GM19351 (cell line): ENCODE data around the gene MAML3.

Experiments
- ATAC-seq: cut with Tn5 transposase; IDR thresholded peaks from one replicate; pipeline ENCODE4 v1.9.1; 2021; ENCODE audit warnings: mild to moderate bottlenecking, moderate library complexity; ENCODE audit not compliant: unreplicated experiment

Gene MAML3

DNA sequence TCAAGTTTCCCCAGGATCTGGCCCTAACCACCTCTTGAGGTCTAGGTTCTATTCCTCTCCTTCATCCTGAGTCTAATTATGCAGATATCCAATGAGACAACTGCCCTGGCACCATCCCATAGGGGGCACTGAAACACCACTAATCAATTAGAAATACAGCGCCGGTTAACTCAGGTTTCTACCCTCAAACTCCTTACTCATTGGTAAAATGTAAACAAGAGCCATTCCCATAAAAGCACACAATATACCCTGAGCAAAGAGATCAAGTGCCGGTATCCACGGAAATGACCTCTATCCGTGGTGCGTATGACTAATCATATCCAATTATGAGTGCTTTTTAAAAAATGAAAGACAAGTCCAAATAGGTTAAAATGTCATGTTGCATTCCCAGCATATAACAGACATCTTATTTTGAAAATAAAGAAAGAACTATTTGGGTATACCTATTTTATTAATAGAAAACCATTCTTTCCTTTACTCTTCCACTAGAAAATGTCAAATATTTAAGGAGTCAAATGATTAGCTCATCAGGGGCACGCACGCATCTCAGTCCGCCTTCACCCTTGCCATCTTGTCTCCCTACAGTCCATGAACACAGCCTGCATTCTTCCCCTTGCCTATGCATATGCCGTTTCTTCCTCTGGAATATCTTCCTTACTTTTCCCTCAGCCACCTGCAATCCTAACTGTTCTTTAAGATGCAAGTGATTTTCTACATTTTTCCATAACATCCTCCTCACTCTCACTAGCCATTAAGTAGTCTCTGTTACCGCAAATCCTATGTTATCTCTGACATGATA, 141.1 kb downstream of the MAML3 start:
- no peak for ATAC-seq

DNA sequence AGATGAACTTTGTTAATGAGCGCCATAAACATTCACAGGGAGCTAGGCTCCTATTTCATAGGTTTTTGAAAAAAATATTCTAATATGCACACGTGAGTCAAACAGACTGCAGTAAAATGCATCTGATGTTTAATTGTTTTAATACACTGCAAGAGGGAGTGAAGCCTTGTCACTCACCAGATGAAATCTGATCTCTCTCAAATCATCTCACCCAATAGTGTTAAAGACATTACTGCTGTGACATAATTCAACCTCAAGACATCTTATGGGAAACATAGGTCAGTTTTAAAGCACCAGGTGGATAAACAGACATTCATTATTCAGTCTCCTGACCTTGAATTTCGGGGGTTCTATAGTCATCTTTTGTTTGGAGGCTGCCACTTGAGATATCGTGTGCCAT, 148.3 kb downstream of the MAML3 start:
- ATAC-seq, result no peak

DNA sequence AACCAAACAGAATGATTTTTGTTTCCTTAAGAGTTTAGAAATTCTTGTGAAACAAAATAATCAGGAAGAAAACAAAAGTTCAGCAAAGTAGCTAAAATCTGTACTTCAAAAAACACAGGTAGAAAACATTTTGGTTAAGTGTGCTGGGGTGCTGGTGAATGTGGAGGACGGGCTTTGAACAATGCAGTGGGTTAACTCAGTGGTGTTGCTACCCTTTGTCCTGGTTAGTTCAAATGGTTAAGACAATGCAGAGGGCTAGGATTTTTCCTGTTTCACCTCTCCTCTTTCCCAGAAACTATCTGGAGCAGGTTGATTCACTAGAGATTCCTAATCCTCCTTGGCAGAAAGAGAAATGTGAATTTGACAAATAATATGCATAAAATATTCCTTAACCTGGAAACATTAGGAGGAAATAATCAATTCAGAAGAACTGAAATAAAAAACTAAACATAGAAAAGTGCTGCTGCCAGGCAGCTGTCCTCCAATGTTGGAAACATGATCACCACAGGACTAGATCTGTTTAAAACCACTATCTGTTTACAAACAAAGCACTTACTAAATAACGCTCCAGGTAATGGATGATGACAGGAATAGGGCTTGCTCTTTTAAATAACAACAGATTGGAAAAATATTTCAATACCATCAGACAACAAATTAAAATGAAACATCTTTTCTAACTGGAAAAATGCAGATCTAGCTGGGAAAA, 148.9 kb downstream of the MAML3 start:
- ATAC-seq, result no peak

DNA sequence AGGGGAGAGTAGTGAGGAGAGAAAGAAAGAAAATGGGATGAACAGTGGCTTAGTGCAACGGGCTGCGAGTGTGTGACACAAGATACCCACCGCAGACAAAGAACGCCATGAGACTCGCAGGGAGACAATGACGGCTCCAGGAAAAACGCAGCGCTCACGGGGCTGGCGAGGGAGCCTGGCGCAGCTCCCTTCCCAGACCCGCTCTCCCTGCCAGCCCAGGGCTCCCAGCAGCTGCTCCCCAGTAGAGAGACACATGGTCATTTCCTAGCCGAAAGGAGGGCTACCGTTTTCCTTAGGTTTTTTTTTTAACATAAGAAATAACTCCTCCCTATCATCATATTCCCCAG, 149.5 kb downstream of the MAML3 start:
- ATAC-seq, result no peak

DNA sequence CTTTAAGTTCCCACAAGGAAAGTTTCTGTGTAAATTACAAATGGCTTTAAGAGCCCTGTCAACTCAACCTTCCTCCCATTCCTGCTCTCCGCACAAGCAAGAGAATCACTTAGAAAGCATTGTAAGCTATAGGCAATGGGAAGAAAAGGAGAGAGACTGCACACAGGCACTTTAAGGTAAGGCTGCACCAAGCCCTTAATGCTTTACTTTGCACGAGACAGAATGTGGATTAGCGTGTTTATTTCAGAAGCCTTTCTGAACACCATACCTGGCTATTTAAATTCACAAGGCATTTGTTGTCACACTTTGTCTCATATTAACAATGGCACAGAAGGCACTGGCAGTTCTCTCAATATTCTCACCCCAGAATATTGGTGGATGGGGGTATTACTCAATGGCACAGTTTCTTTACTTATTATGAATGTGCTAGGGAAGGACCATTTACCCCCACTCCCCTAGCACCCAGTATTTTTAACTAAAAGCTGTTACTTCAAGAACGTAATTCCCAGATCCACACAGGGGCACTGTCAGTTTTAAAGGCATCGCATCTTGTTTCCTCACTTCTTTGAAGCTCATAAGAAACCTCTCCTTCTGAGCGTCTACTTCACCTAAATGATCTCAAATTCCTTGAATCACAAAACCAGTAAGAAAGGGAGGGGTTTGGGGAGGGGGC, 150.0 kb downstream of the MAML3 start:
- no peak for ATAC-seq

DNA sequence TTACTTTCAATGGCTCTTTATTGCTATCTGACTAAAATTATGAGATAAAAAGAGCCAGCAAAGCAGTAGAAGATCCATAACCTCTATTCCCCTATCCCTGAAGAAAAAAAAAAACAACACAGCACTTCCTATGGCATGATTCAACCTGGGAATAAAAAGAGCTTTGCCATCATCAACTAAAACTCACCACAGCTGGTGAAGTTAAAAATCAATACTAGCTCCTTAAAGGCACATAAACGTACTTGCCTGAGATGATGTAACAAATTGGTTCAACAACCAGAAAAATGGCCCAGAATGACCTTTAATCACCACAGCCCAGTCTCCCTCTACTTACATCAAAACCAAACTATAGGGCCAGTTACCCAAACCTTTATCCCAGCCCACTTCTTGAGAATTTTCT, 153.8 kb downstream of the MAML3 start:
- no peak for ATAC-seq

DNA sequence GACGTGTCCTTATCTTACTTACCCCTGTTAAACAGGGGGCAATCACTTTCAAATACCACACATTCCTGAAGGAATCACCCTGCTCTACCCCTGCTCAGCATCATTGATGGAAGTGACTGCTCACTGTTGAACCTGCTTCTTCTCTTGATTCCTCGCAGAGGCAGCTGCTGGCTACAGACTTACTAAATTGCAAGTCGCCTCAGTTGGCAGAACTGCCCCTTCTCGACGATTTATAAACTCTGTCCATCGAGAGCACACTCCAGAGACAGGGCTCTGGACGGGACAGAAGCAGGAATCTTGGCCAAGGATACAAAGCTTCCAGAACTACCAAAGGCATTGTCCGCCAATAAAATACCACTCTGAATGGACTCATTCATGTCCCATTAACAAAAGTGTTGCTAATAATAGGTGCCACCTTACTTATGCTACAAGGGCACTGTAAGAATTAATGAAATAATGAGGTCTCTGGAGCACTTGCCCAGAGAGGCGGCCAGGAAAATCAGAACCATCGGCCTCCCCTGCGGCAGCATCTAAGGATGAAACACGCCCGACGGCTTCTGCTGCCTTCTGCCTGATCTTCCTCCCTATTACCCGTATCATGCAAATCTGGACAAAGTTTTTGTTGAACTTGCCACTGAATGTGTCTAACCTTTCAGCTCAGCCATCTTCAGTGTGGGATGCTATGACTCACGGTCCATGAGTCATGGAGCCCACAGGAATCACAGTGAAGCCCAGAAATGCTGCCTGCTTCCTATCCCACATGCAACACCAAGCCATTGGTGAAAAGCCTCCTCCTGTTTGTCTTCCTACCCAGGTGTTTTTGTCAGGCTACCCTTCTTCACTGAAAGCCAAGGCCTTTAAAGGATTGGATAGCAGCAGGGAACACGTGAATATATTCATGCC, 164.9 kb downstream of the MAML3 start:
- ATAC-seq, result no peak

DNA sequence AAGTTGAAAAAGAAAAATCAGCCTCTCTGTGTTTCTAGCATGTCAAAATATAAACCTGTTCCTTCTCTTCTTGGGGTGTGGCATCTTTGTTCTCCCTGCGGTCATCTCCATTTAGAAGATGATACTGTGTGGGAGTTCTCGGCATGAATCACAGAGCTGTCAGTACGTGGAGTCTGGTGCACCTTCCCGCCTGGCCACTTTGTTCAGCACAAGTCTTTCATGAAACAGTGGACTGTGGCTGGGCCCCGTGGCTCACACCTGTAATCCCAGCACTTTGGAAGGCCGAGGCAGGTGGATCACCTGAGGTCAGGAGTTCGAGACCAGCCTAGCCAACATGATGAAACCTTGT, 166.5 kb downstream of the MAML3 start:
- ATAC-seq, result no peak

DNA sequence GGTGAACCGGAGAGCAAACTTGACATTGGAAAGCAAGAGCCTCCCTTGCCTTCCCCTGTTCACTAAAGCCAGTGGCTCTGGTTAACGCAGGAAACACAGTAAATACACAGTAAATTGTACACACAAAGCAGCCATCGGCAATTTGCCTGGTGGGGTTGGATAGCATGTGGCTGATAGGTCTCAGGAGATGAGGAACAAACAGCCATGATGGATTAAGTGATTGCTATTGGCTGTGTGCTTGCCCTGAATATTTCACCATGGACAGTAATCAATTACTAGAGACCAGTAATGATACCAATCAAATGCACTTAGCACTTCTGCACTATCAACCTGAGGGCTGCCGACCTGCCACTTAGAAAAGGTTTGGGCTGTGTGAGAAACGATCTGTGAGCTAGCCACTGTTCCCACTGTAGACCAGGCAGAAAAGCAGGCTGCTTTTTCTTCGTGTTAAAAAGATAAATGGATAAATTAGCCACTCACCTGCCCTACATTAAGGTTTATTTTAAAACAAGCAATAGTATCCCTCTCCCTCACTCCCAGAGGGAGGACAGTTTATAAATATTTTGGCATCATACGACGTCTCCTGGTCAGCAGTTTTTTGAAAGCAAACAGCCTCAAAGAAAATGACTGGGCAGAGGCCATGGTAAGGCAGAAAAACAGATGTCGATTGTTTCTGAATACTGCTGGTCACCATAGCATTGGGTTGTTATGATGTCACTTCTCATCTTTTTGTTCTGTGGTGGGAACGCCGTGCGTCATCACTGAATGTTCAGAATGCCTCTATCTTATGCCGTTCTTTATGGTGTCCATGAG, 167.1 kb downstream of the MAML3 start:
- no peak for ATAC-seq

DNA sequence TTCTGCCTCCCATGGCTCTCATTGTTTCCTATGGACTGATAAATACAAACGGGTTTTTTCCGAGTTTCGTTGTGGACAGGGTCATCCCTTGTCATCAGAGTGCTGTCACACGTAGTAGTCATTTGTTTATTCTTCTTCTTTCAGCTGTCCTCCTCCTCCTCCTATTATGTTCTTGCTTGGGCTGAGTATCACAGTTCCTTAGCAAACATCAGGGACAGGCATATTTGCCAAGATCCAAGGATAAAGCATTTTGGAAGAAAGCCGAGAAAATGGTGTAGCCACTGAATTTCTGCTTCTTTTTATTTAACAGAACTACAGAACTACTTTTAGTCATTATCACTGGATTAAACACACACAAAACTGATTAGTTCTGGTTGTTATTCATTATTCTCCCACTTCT, 167.9 kb downstream of the MAML3 start:
- ATAC-seq, result no peak

DNA sequence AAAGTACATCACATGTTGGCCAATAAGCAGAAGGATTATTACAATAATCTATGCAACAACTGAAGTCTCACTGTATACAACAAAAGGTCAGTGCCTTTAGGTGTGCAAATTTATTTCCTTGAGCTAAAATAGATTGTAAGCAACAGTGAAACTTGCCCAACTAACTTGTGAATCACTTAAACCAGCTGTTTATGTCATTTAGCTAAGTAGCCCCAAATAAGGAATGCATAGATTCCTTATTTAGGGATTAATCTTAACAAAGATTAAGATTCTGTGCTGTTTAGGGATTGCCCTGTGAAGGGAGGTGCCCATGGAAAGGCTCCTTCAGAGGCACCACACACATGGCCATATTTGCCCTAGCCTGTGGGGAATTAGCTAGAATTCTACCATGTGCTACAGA, 168.6 kb downstream of the MAML3 start:
- no peak for ATAC-seq

DNA sequence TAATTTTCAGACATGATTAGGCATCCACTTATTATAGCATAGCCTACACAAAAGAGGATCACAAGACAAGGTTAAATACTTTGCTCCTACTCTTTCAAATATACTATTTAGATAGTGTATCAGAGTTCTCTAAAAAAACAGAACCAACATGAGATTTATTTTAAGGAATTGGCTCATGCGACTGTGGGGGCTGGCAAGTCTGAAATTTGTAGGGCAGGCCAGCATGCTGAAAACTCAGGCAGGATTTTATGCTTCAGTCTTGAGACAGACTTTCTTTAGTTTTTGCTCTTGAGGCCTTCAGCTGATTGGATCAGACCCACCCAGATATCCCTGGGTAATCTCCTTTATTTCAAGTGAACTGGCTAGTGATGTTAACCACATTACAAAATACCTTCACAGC, 169.5 kb downstream of the MAML3 start:
- no peak for ATAC-seq

DNA sequence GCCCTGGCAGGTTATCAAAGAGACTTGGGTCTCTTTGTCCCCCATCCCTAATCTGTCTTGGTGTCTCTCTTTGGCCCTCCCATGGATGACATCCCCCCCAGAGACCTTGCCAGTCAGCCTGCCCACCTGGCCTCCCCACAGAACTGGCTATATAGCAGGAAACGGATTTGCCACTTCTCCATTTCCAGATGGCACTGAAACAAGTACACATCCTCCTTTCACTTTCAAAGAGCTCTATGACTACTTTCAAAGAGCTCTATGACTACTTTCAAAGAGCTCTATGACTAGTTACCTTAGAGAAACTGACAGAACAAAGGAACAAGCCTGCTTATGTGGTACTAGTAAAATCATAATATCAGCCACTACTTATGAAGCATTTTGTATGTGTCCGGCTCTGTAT, 175.3 kb downstream of the MAML3 start:
- ATAC-seq, result peak; percentile 96

DNA sequence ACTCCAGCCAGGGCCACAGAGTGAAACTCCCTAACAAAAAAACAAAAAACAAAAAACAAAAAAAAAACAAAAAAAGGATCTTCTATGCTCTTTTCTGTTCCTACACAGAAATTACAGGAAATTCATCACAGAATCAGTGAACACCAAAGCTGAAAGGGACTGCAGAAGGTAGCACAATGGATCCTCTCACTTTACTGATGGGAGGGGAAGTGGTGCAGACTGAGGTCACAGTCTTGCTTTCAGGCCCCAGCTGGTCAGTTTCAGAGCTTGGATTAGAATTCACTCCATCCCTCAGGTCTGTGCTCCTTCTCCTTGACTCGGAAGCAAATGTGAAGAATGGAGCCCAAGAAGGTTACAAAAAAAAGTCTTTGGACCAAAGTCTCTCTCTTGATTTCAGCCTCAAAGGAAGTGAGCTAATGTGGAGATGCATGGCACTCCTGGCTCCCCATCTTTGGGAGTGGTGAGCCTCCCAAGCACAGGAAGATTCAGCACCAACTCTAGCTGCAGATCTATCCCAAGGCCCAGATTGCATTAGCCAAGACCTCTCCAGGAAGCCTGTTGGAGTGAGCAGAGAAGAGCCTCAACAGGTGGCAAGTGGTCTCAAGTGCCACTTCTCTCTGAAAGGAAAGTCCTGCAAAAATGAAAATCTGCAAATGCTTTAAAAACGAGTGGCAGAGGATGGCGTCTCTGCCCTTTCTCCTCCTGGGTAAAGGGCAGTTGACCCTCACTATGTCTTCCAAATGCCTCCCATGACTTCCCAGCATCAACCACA, 176.0 kb downstream of the MAML3 start:
- ATAC-seq, result peak; percentile 49

DNA sequence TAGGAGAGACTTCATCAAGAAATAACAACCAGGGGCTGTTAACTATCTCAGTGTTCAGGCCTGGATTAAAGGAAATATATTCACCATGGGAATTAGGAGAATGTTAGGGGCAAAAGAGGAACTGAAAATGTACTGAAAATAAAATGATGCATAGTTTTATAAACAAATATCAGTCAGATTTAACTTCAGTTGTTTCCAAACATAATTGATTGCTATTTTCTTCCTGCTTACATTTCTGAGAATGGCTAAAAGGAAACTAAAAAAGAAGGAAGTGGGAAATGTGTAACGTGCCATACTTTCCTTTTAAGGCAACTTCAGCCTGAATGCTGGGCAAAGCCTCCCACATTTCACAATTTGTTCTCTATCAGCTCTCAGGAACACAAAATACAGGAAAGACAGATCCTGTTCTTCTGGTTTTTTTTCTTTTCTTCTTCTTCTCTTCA, 178.1 kb downstream of the MAML3 start:
- no peak for ATAC-seq

DNA sequence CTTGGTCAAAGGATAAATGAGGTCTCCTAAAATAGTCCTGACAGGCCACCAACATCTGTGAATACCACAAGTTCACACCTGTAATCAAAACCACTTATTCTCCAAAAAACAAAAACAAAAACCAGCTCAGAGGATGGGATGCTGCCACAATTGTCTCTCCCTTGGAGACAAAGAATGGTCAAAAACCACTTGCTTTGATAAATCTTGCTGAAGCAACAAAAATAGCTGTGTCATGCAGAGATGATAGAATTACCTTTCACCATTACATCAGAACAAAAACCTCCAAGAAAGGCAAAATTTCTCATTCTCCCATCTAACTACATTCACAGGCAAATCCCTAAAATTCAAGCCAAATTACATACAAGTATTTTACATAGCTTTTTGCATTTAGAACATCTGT, 180.4 kb downstream of the MAML3 start:
- no peak for ATAC-seq

DNA sequence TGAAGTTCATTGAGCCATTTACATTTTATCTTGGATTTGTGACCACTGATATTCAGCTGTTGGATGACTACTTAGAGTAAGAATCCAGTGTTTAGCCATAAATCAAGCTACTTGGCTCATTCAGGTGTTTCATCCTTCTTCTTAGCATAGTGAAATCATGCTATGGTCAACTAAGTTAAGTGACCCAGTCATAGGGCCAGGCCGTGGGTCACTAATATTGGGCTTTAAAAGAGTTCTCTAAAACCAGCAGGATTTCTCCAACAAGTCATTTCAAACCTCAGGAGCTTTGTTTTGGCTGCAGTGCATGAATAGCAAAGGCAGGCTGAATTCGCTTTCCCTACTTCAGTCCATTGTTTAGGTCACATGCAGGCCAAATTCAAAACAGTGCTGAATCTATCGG, 181.0 kb downstream of the MAML3 start:
- no peak for ATAC-seq

DNA sequence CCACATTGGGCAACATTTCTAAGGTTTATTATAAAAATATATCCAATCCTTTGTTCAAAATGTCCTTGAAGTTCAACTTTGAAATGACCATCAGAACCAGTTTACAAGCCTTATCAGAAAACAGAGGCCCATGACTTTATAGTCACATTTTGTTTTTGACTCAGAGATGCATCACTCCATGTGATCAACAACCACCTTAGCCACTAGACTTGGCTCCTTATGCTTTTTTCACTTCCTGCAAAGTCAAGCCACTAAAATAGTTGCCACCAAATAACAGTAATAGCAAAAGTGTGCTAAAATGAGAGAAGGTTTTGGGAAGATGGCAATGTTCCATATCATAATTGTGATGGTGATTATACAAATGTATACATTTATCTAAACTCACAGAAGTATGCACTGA, 181.7 kb downstream of the MAML3 start:
- peak; percentile 47 for ATAC-seq

DNA sequence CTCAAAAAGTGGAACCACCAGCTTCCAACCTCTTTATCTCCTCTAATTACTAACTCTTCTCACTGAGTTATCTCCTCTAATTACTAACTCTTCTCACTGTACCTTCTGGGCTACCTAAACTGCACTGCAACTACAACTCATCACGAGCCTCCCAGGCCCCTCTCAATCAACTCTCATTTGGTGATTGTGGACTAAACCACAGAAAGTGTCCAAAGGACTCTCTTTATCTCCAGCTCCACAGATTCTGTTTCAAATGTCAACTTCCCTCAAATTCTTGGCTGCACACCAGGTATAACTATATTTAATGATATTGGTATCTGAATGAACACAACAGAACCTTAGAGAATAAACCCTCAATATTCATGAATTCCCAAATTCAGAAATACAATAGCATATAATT, 182.9 kb downstream of the MAML3 start:
- no peak for ATAC-seq
